Activated CD8-positive, alpha-beta memory T cell treated with anti-CD3 and anti-CD28 coated beads, Interleukin-2, amount 10 ng/mL, durations not matched to agents 7 days and 5 days (primary cell): ENCODE data around the gene PGPEP1. TPM values are rescaled to one million over a fixed set of nuclear protein-coding genes. Genes with fewer than 3 reads are reported as not detected.

Experiments
- ATAC-seq: fragments of 150-1000 bp; cut with Tn5 transposase; one replicate; pipeline ENCODE4 v1.10.0; 2021; ENCODE audit warnings: moderate library complexity
- CTCF ChIA-PET: fragments of 350-600 bp; sonication (Branson Sonifier 250); formaldehyde crosslinking; loops from one replicate; lab custom pipeline; 2021; ENCODE audit warnings: antibody characterized with exemption; lab: Charles Lee
- DNase-seq: peaks from one replicate; pipeline ENCODE4 v3.0.0-alpha.2; 2020
- H3K27ac Mint-ChIP-seq: one replicate; pipeline ENCODE4 v1.8.0; 2021; ENCODE audit warnings: mild to moderate bottlenecking, mixed read lengths
- H3K27me3 Mint-ChIP-seq: one replicate; pipeline ENCODE4 v1.8.0; 2021; ENCODE audit warnings: mixed read lengths
- H3K36me3 Mint-ChIP-seq: one replicate; pipeline ENCODE4 v1.8.0; 2021; ENCODE audit warnings: mild to moderate bottlenecking, mixed read lengths
- H3K4me1 Mint-ChIP-seq: one replicate; pipeline ENCODE4 v1.8.0; 2021; ENCODE audit warnings: mixed read lengths
- H3K4me3 Mint-ChIP-seq: one replicate; pipeline ENCODE4 v1.8.0; 2021; ENCODE audit warnings: mild to moderate bottlenecking, moderate library complexity, mixed read lengths
- H3K9me3 Mint-ChIP-seq: one replicate; pipeline ENCODE4 v1.8.0; 2022; ENCODE audit warnings: low read depth, mixed read lengths
- total RNA-seq, 2 experiments: library from RNA; stranded (reverse); gene quantifications; one replicate each; pipeline ENCODE4 v1.2.3, GENCODE V29; 2021

Gene PGPEP1
- total RNA-seq, 2 experiments from 2014 or later = 35.5 to 44.7 TPM

DNA sequence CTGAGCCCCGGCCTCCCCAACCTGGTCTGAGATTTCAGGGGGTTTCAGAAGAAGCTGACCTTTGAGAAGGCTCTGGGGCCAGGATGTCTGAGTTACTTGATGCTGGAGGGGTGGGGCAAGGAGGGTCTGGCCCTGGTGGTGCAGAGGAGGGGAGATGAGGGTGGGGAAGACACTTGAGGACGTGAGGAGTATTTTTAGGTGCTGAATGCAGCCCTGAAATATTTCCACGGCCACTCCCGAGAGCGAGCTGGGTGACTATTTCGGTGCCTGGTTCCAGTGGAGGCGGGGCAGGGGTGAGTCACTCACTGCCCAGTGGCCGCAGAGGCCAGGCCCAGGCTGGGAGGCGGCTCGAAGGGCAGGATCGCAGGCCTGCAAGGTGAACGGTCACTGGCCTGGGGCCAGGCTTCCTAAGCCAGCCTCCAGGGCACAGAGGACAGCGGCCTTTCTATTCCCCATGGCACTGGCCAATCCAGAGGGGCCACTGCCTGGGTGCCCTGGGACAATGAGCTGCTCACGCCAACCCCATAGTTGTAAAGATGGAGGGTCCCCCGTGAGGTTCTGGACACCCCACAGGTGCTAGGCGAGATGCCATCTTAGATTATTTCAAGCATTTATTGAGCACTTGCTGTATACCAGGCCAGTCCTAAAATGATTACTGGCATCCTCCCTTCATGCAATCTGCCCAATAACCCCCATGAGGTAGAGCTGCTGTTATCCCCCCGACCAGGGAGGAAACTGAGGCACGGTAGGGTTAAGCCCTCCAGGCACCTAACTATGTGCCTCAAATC is 39.3 kb upstream of the PGPEP1 start:
- Mint-ChIP-seq H3K36me3 (peaks cover 29% of the 10 kb centered on the region), H3K27me3 (no peaks in the 10 kb centered on the region), H3K9me3 (no peaks in the 10 kb centered on the region), H3K27ac (peak overlapping the region; percentile 71), H3K4me1 (peaks cover 42% of the 10 kb centered on the region), H3K4me3 (peak overlapping the region; percentile 17)
- ATAC-seq (no peak), DNase-seq (no peak)
- CTCF ChIA-PET = interaction anchor here (0.6 to 5.8 kb wide), 4 partner anchors 12 to 27 kb away, joined by 3 to 229 read pairs (median 4); partner anchors contain the start of genes JUND and LSM4

DNA sequence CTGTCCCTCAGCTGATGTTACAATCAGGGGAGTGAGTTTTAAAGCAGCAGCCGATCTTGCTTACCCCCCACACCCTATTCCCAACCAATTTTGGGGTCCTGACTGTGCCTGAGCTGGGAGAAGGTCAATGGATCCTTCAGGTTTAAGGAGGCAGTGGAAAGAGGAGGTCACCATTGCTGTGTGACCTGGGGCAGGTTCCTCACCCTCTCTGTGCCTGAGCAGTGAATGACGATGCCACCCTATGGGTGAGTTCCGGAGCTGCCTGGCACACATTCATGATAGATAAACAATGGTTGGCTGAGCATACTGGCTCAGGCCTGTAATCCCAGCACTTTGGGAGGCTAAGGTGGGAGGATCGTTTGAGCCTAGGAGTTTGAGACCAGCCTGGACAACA is 38.7 kb upstream of the PGPEP1 start:
- ATAC-seq (no peak), DNase-seq (no peak)
- CTCF ChIA-PET = interaction anchor here (1.2 to 5.8 kb wide), 4 partner anchors 9 to 26 kb away, joined by 4 to 229 read pairs (median 28); partner anchors contain the start of genes JUND and LSM4
- Mint-ChIP-seq H3K27me3 (no peaks in the 10 kb centered on the region), H3K4me1 (peaks cover 46% of the 10 kb centered on the region), H3K4me3 (peak overlapping the region; percentile 17), H3K27ac (peak overlapping the region; percentile 71), H3K9me3 (no peaks in the 10 kb centered on the region), H3K36me3 (peaks cover 29% of the 10 kb centered on the region)

- no peaks in the 10 kb centered on the region for H3K27me3 Mint-ChIP-seq
- peaks cover 44% of the 10 kb centered on the region for H3K4me1 Mint-ChIP-seq
- DNase-seq (no peak), ATAC-seq (peak; percentile 8)
- no peaks in the 10 kb centered on the region for H3K9me3 Mint-ChIP-seq
- peak overlapping the region; percentile 99 for H3K27ac Mint-ChIP-seq
- peak overlapping the region; percentile 94 for H3K4me3 Mint-ChIP-seq
- peaks cover 23% of the 10 kb centered on the region for H3K36me3 Mint-ChIP-seq
- CTCF ChIA-PET = interaction anchor here (1.0 to 5.8 kb wide), 11 partner anchors 9 to 115 kb away, joined by 3 to 229 read pairs (median 8); partner anchors contain the start of genes JUND, LSM4 and SSBP4
Observed at GRCh38 chr19:18304208-18304457, 36.3 kb upstream of the PGPEP1 start.

- H3K9me3 Mint-ChIP-seq = no peaks in the 10 kb centered on the region
- H3K27me3 Mint-ChIP-seq = no peaks in the 10 kb centered on the region
- CTCF ChIA-PET = interaction anchor here (0.6 to 5.8 kb wide), 18 partner anchors 9 to 285 kb away, joined by 3 to 229 read pairs (median 4); partner anchors contain the start of genes IQCN, JUND, LSM4 and MPV17L2
- DNase-seq = peak; percentile 92
- H3K4me3 Mint-ChIP-seq = peak overlapping the region; percentile 94
- H3K27ac Mint-ChIP-seq = peak overlapping the region; percentile 99
- ATAC-seq = peak; percentile 79
- peaks cover 24% of the 10 kb centered on the region for H3K36me3 Mint-ChIP-seq
- peaks cover 40% of the 10 kb centered on the region for H3K4me1 Mint-ChIP-seq
Observed at GRCh38 chr19:18304458-18305310, 35.7 kb upstream of the PGPEP1 start.

DNA sequence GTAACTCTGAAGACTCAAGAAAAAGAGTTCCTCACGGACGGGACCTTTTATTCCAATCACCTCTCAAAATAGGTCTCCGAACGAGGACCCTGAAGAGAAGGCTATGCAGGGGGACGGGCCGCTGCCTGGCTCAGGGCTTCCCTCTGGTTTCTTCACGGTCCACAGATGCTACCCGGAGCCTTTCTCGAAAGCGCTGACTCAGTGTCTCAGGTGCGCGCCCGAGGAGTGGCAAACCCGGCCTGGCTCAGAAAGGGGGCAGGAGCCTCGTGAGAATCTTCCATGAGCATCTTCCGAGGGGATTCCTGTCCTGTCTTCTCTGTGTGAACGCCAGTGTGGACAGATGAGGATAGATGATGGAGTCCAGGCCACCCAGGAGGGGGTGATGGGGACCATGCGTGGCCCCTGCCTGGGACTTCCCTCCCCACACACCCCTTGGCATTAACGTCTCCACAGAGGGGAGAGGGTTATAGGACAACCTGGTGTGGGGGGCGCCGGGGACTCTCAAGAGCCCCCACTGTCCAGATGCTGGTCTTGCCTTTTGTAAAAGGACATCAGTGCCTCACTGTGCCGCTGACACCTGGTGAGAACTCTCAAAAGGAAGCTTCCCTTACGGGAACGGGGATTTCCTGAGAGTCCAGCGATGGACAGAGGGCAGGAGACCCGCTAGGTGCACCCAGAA is 34.0 kb upstream of the PGPEP1 start:
- H3K9me3 Mint-ChIP-seq = no peaks in the 10 kb centered on the region
- H3K36me3 Mint-ChIP-seq = peaks cover 28% of the 10 kb centered on the region
- H3K4me3 Mint-ChIP-seq = peak overlapping the region; percentile 94
- ATAC-seq = no peak
- H3K27me3 Mint-ChIP-seq = no peaks in the 10 kb centered on the region
- DNase-seq = no peak
- peak overlapping the region; percentile 99 for H3K27ac Mint-ChIP-seq
- peaks cover 44% of the 10 kb centered on the region for H3K4me1 Mint-ChIP-seq
- CTCF ChIA-PET = interaction anchor here (1.8 to 17.3 kb wide), 5 partner anchors 11 to 26 kb away, joined by 7 to 399 read pairs (median 52); partner anchors contain the start of gene JUND

- Mint-ChIP-seq H3K9me3 (no peaks in the 10 kb centered on the region), H3K27ac (peak overlapping the region; percentile 99), H3K4me3 (peak overlapping the region; percentile 94), H3K36me3 (peaks cover 28% of the 10 kb centered on the region), H3K27me3 (no peaks in the 10 kb centered on the region), H3K4me1 (peaks cover 40% of the 10 kb centered on the region)
- CTCF ChIA-PET = interaction anchor here (1.8 to 17.3 kb wide), 2 partner anchors 22 to 25 kb away, joined by 7 to 399 read pairs; partner anchors contain the start of gene JUND
- DNase-seq (no peak), ATAC-seq (no peak)
Observed at GRCh38 chr19:18306888-18307260, 33.5 kb upstream of the PGPEP1 start.

- peaks cover 40% of the 10 kb centered on the region for H3K4me1 Mint-ChIP-seq
- peak overlapping the region; percentile 94 for H3K4me3 Mint-ChIP-seq
- H3K27me3 Mint-ChIP-seq = no peaks in the 10 kb centered on the region
- no peak for ATAC-seq
- DNase-seq = peak; percentile 67
- CTCF ChIA-PET = interaction anchor here (1.8 to 17.3 kb wide), 2 partner anchors 22 to 26 kb away, joined by 7 to 399 read pairs; partner anchors contain the start of gene JUND
- peaks cover 28% of the 10 kb centered on the region for H3K36me3 Mint-ChIP-seq
- H3K9me3 Mint-ChIP-seq = no peaks in the 10 kb centered on the region
- peak overlapping the region; percentile 99 for H3K27ac Mint-ChIP-seq
Observed at GRCh38 chr19:18307271-18307681, 33.1 kb upstream of the PGPEP1 start.

DNA sequence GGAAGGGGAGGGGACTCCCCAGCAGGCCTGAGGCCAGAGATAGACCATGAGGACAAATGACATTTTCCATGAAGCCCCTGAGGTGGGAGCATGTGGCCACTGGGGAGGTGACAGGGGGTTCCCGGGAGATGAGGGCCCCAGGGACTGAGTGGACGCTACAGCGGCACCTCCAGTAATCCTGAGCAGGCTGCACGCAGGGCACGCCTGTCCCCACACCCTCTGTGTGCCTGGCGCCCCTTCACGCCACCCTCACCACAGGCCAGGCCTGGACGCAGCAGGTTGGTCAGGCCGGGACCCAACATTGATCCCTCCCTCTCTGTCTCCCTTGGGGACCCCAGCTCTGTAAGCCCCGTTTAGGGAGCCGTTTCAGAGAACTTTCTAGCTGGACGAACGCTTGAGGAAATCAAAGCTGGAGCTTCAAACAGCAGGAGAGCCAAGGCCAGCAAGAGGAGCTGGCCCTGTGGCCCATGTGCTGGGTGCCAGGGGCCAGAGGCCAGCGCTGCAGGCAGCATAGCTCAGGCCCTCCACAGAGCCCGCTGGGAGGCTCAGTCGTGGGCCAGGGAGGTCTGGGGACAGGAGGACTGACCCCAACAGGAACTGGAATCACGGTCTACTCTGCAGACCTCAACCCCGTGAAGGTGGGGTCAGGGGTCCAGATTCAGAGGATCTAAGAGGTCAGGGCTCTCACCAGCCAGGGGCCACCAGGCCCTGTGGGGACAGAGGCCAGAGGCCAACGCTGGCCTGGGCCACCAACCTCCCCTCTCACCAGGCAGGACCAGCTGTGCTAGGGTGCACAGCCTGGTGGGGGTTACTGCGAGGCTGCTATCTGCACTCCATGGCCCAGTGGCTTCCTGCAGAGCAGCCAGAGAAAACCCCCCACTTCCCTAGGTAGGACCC is 32.1 kb upstream of the PGPEP1 start:
- H3K4me3 Mint-ChIP-seq = no peak overlapping the region
- peak overlapping the region; percentile 32 for H3K27ac Mint-ChIP-seq
- DNase-seq (no peak), ATAC-seq (no peak)
- no peaks in the 10 kb centered on the region for H3K27me3 Mint-ChIP-seq
- CTCF ChIA-PET = interaction anchor here (1.8 to 17.3 kb wide), 2 partner anchors 21 to 27 kb away, joined by 7 to 399 read pairs; partner anchors contain the start of gene JUND
- H3K9me3 Mint-ChIP-seq = no peaks in the 10 kb centered on the region
- peaks cover 43% of the 10 kb centered on the region for H3K4me1 Mint-ChIP-seq
- H3K36me3 Mint-ChIP-seq = peaks cover 35% of the 10 kb centered on the region

- Mint-ChIP-seq H3K27me3 (no peaks in the 10 kb centered on the region), H3K9me3 (no peaks in the 10 kb centered on the region), H3K36me3 (peaks cover 36% of the 10 kb centered on the region), H3K27ac (peak overlapping the region; percentile 32), H3K4me3 (no peak overlapping the region), H3K4me1 (peaks cover 43% of the 10 kb centered on the region)
- no peak for DNase-seq
- CTCF ChIA-PET = interaction anchor here (17.3 kb wide), 1 partner anchor 27 kb away, joined by 399 read pairs; the partner anchor contains the start of gene JUND
- no peak for ATAC-seq
Observed at GRCh38 chr19:18308948-18309325, 31.5 kb upstream of the PGPEP1 start.

DNA sequence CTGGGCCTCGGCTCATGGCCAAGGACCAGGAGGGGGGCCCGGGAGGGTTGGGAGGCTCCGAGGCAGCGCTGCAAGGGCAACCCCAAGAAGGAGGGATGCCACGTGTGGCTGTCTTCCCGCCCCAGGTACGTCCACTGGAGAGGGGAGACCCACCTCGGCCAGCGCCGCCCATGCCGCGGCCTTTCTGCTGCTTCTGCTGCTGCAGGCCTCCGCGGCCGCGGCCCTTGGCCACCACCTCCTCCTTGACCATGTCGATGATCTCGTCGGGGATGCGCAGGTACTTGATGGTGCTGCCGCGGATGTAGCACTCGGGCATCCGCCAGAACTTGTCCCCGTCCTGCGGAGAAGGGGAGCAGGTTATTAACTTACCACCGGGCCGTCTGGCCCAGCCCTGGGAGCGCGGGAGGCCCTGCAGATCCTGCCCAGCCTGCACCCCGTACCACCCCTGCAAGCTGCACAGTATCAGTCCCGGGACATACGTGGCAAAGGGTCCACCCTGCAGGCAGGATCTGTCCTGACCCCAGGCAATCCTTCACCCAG is 30.8 kb upstream of the PGPEP1 start:
- Mint-ChIP-seq H3K36me3 (peaks cover 37% of the 10 kb centered on the region), H3K4me1 (peaks cover 46% of the 10 kb centered on the region), H3K9me3 (no peaks in the 10 kb centered on the region), H3K4me3 (no peak overlapping the region), H3K27me3 (no peaks in the 10 kb centered on the region), H3K27ac (peak overlapping the region; percentile 36)
- CTCF ChIA-PET = interaction anchor here (3.2 to 17.3 kb wide), 2 partner anchors 12 to 28 kb away, joined by 16 to 399 read pairs; partner anchors contain the start of genes JUND and LSM4
- no peak for ATAC-seq
- no peak for DNase-seq

- CTCF ChIA-PET = interaction anchor here (3.2 to 17.3 kb wide), 2 partner anchors 11 to 29 kb away, joined by 16 to 399 read pairs; partner anchors contain the start of genes JUND and LSM4
- Mint-ChIP-seq H3K27me3 (no peaks in the 10 kb centered on the region), H3K4me1 (peaks cover 40% of the 10 kb centered on the region), H3K36me3 (peaks cover 33% of the 10 kb centered on the region), H3K4me3 (no peak overlapping the region), H3K27ac (peak overlapping the region; percentile 36), H3K9me3 (no peaks in the 10 kb centered on the region)
- ATAC-seq (no peak), DNase-seq (no peak)
Observed at GRCh38 chr19:18310118-18310909, 30.1 kb upstream of the PGPEP1 start.
